Left lung (tissue), 10 donors: Measurements from ENCODE around the gene PHLDA2. TPM values are rescaled to one million over a fixed set of nuclear protein-coding genes. Genes with fewer than 3 reads are reported as not detected.

Experiments used
- ATAC-seq: fragments of 200-7000 bp; cut with Tn5 transposase; one replicate; pipeline ENCODE4 v1.9.1; 2020; ENCODE audit warnings: moderate library complexity
- DNase-seq, 4 donors: peaks; one replicate each; pipeline ENCODE4 v3.0.0-alpha.2; 2013 to 2020
- H3K27ac ChIP-seq, 2 donors: fragments of 200-600 bp; sonication (generic) in 1 of 2; one replicate each; pipeline versions ENCODE4 v1.5.0 to v1.8.0; 2020 to 2021
- H3K27me3 ChIP-seq, 2 donors: fragments of 200-600 bp; sonication (generic) in 1 of 2; one replicate each; pipeline versions ENCODE4 v1.5.0 to v1.8.0; 2020 to 2021
- H3K36me3 ChIP-seq, 2 donors: fragments of 200-600 bp; sonication (generic) in 1 of 2; one replicate each; pipeline versions ENCODE4 v1.5.0 to v1.8.0; 2020 to 2021
- H3K4me1 ChIP-seq, 2 donors: fragments of 200-600 bp; one replicate each; pipeline ENCODE4 v1.8.0; 2021
- H3K4me3 ChIP-seq, 2 donors: fragments of 200-600 bp; sonication (generic) in 1 of 2; one replicate each; pipeline versions ENCODE4 v1.5.0 to v1.8.0; 2020 to 2021; ENCODE audit warnings: mild to moderate bottlenecking in 1 of 2
- H3K9me3 ChIP-seq, 2 donors: fragments of 200-600 bp; sonication (generic) in 1 of 2; one replicate each; pipeline versions ENCODE4 v1.5.0 to v1.8.0; 2020 to 2021
- intact Hi-C, 2 donors: fragments of 100-400 bp; cut with DNase I; formaldehyde crosslinking; loops; one replicate each; pipeline versions ENCODE4 v1.11.2 to v1.14.2; 2022
- polyA plus RNA-seq, 6 donors: library from polyadenylated mRNA; unstranded; fragments of 120-200 nt; gene quantifications; one replicate each; pipeline ENCODE4 v1.2.1, GENCODE V29; 2013; ENCODE audit not compliant: insufficient read length in 6 of 6
- total RNA-seq, 2 donors: library from RNA; stranded (reverse); fragmentation: NEBNext Ultra II Directional; extraction: Animal tissue kit (Norgen Biotek cat#: 25700); gene quantifications; one replicate each; pipeline ENCODE4 v1.2.1, GENCODE V29; 2021
- TF ChIP-seq, protein P1 (sequence below), 2 donors: fragments of 200-600 bp; sonication (generic) in 1 of 2; IDR thresholded peaks; one replicate each; pipeline versions ENCODE4 v1.5.0 to v1.8.0; 2021; ENCODE audit warnings: antibody characterized with exemption in 2 of 2
- donor health status: DM: no; HTN: yes; CAD: no.
- donor health status: DM: no; HTN: no; CAD: no.

Gene PHLDA2
- total and polyA plus RNA-seq, 8 donors: 0.23 to 50.0 (median 0.98) TPM; not detected in 1

GRCh38 chr11:2881076-2881980, 47.9 kb downstream of the PHLDA2 start:
- ATAC-seq (no peak), DNase-seq (no peak)
- Histone ChIP-seq H3K9me3 (no peaks in the 10 kb centered on the region), H3K27ac (no peak overlapping the region), H3K4me3 (no peak overlapping the region), H3K27me3 (peaks cover 0 to 44% of the 10 kb centered on the region in 2 donors), H3K4me1 (peaks cover 0 to 27% of the 10 kb centered on the region in 2 donors), H3K36me3 (no peaks in the 10 kb centered on the region)
- intact Hi-C loops: no loop called here
- TF ChIP-seq, protein P1, sequence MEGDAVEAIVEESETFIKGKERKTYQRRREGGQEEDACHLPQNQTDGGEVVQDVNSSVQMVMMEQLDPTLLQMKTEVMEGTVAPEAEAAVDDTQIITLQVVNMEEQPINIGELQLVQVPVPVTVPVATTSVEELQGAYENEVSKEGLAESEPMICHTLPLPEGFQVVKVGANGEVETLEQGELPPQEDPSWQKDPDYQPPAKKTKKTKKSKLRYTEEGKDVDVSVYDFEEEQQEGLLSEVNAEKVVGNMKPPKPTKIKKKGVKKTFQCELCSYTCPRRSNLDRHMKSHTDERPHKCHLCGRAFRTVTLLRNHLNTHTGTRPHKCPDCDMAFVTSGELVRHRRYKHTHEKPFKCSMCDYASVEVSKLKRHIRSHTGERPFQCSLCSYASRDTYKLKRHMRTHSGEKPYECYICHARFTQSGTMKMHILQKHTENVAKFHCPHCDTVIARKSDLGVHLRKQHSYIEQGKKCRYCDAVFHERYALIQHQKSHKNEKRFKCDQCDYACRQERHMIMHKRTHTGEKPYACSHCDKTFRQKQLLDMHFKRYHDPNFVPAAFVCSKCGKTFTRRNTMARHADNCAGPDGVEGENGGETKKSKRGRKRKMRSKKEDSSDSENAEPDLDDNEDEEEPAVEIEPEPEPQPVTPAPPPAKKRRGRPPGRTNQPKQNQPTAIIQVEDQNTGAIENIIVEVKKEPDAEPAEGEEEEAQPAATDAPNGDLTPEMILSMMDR (IDR thresholded peaks at IDR 0.05): no peak

DNA sequence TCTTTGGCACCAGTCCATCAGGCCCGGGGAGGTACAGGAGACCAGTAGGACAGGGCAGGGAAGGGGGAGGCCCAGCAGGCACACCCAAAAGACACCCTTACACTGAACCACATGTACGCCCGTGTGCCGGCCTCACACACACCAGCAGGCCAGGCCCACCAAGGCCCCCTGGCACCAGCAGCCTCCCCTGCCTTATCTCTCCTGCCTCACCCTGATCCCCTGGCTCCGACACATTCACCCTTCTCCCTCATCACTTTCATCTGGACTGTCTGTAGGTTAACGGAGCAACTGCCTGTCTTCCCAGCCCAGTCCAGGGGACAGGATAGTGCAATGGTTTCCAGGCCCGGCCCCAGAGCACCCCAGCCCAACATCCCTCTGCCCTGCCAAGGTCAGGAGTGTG, 48.6 kb downstream of the PHLDA2 start:
- H3K4me1 ChIP-seq: peaks cover 0 to 25% of the 10 kb centered on the region in 2 donors
- H3K36me3 ChIP-seq: no peaks in the 10 kb centered on the region
- TF ChIP-seq, protein P1 (IDR thresholded peaks at IDR 0.05): no peak
- H3K27ac ChIP-seq: no peak overlapping the region
- intact Hi-C loops: no loop called here
- ATAC-seq (no peak), DNase-seq (no peak)
- no peaks in the 10 kb centered on the region for H3K9me3 ChIP-seq
- peaks cover 0 to 41% of the 10 kb centered on the region in 2 donors for H3K27me3 ChIP-seq
- H3K4me3 ChIP-seq: no peak overlapping the region

- H3K27me3 ChIP-seq: peaks cover 0 to 25% of the 10 kb centered on the region in 2 donors
- intact Hi-C loops: no loop called here
- TF ChIP-seq, protein P1 (IDR thresholded peaks at IDR 0.05): no peak
- ATAC-seq (no peak), DNase-seq (no peak)
- no peaks in the 10 kb centered on the region for H3K9me3 ChIP-seq
- H3K4me1 ChIP-seq: peaks cover 0 to 11% of the 10 kb centered on the region in 2 donors
- no peak overlapping the region for H3K27ac ChIP-seq
- H3K36me3 ChIP-seq: no peaks in the 10 kb centered on the region
- H3K4me3 ChIP-seq: no peak overlapping the region
Measured at GRCh38 chr11:2878782-2879181, 50.4 kb downstream of the PHLDA2 start.

Other genes with a start within 250 kb of the PHLDA2 start
- gene KCNQ1OT1, start 229.4 kb downstream of the PHLDA2 start, total RNA-seq: 1 to 10 TPM; 2.5 to 2.6 TPM
- gene KCNQ1OT1, start 229.4 kb downstream of the PHLDA2 start, polyA plus RNA-seq: 1 to 10 TPM; 1.9 to 2.9 (median 2.7) TPM
- 10 to 100 TPM; 18.0 to 31.7 TPM for gene CDKN1C, start 43.6 kb downstream of the PHLDA2 start, total RNA-seq
- 10 to 100 TPM; 52.2 to 90.1 (median 74.3) TPM for gene CDKN1C, start 43.6 kb downstream of the PHLDA2 start, polyA plus RNA-seq
- gene NAP1L4, start 62.9 kb upstream of the PHLDA2 start, total RNA-seq: 100 to 1,000 TPM; 101 to 122 TPM
- gene NAP1L4, start 62.9 kb upstream of the PHLDA2 start, polyA plus RNA-seq: 100 to 1,000 TPM; 171 to 204 (median 189) TPM
- 10 to 100 TPM; 39.3 to 49.9 TPM for gene CARS1, start 128.0 kb upstream of the PHLDA2 start, total RNA-seq
- gene CARS1, start 128.0 kb upstream of the PHLDA2 start, polyA plus RNA-seq: 10 to 100 TPM; 28.3 to 36.6 (median 30.5) TPM
- 10 to 100 TPM; 34.5 to 39.6 TPM for gene OSBPL5, start 235.9 kb upstream of the PHLDA2 start, total RNA-seq
- 10 to 100 TPM; 19.5 to 37.0 (median 27.8) TPM for gene OSBPL5, start 235.9 kb upstream of the PHLDA2 start, polyA plus RNA-seq